A549 (cell line): ENCODE data around the gene BABAM2. TPM values are rescaled to one million over a fixed set of nuclear protein-coding genes. Genes with fewer than 3 reads are reported as not detected.
A peak's percentile ranks its signal among the peaks of the same experiment; 100 is the strongest.

Source experiments
- ATAC-seq, 2 experiments: fragments of 200-7000 bp in 1 of 2; fragments of >200 bp in 1 of 2; cut with Nextera tagmentation in 1 of 2; cut with Tn5 transposase in 1 of 2; 3 replicates each; pipeline versions ENCODE4 v1.8.0 to v1.9.1; 2018 to 2020; ENCODE audit warnings: mild to moderate bottlenecking in 1 of 2, moderate library complexity in 1 of 2
- CTCF ChIA-PET: fragments of 300-600 bp; sonication (Branson Sonifier 250); formaldehyde crosslinking; extraction: SDS; loops from one replicate; lab custom pipeline; 2021; ENCODE audit warnings: antibody characterized with exemption, inconsistent platforms; lab: Yijun Ruan, JAX
- POLR2A ChIA-PET: fragments of 350-600 bp; formaldehyde crosslinking; extraction: SDS; loops from one replicate; lab custom pipeline; 2021; ENCODE audit warnings: antibody characterized with exemption, inconsistent platforms; lab: Yijun Ruan, JAX
- DNase-seq, 2 experiments: peaks; one replicate each; pipeline versions ENCODE4 v3.0.0 to v3.0.0-alpha.2; 2011 to 2016; ENCODE audit warnings: low read depth in 1 of 2, low spot score in 1 of 2
- FAIRE-seq: peaks from 2 replicates; lab custom pipeline; 2011; peaks lifted over from hg19 to GRCh38; lab: Jason Lieb, UNC
- H3K27ac ChIP-seq, 2 experiments: fragments of >200 bp; sonication (Bioruptor Twin); formaldehyde crosslinking; 3 replicates each; pipeline ENCODE4 v1.5.1; 2016 to 2017
- H3K4me1 ChIP-seq: fragments of >200 bp; sonication (Bioruptor Twin); formaldehyde crosslinking; 3 replicates; pipeline ENCODE4 v1.6.1; 2016
- H3K4me2 ChIP-seq: fragments of >200 bp; sonication (Bioruptor Twin); formaldehyde crosslinking; 3 replicates; pipeline ENCODE4 v1.6.1; 2016
- H3K4me3 ChIP-seq: fragments of >200 bp; sonication (Bioruptor Twin); formaldehyde crosslinking; 3 replicates; pipeline ENCODE4 v1.5.1; 2016
- H3K9me3 ChIP-seq: fragments of >200 bp; sonication (Bioruptor Twin); formaldehyde crosslinking; 3 replicates; pipeline ENCODE4 v1.6.1; 2016
- BCL3 ChIP-seq: fragments of >200 bp; sonication (Bioruptor Twin); formaldehyde crosslinking; IDR thresholded peaks from 3 replicates; pipeline ENCODE4 v1.6.1; 2016
- CHD2 ChIP-seq: fragments of 150-350 bp; IDR thresholded peaks from 2 replicates; pipeline ENCODE4 v1.6.1; 2014; ENCODE audit warnings: low read length; ENCODE audit not compliant: partially characterized antibody
- CHD4 ChIP-seq: fragments of 200-600 bp; sonication (generic); IDR thresholded peaks from 2 replicates; pipeline ENCODE4 v1.6.1; 2016; ENCODE audit warnings: antibody characterized with exemption, mild to moderate bottlenecking, borderline replicate concordance
- E2F6 ChIP-seq: IDR thresholded peaks from 2 replicates; pipeline ENCODE4 v1.6.1; 2012; ENCODE audit warnings: low read depth, borderline replicate concordance
- EP300 ChIP-seq, 2 experiments: fragments of >200 bp; sonication (Bioruptor Twin); formaldehyde crosslinking; IDR thresholded peaks; 2 replicates in 1 of 2; 3 replicates in 1 of 2; pipeline ENCODE4 v1.6.1; 2016 to 2017
- FOSB ChIP-seq: fragments of 250-450 bp; sonication (Bioruptor Pico); IDR thresholded peaks from 2 replicates; pipeline ENCODE4 v1.5.0; 2020; ENCODE audit warnings: mild to moderate bottlenecking, moderate library complexity
- FOSL2 ChIP-seq, 2 experiments: fragments of 450-650 bp in 1 of 2; fragments of >200 bp in 1 of 2; sonication (Bioruptor Twin) in 1 of 2; formaldehyde crosslinking; IDR thresholded peaks; 2 replicates each; pipeline versions ENCODE4 v1.5.0 to v1.6.1; 2016 to 2020; ENCODE audit warnings: mild to moderate bottlenecking in 1 of 2, moderate library complexity in 1 of 2
- FOXS1 ChIP-seq: fragments of 250-450 bp; sonication (Bioruptor Pico); IDR thresholded peaks from 2 replicates; pipeline ENCODE4 v1.5.0; 2020; ENCODE audit warnings: mild to moderate bottlenecking, moderate library complexity
- HEYL ChIP-seq: fragments of 250-450 bp; sonication (Bioruptor Pico); IDR thresholded peaks from 2 replicates; pipeline ENCODE4 v1.8.0; 2021; ENCODE audit warnings: mild to moderate bottlenecking, moderate library complexity
- HOXB13 ChIP-seq: fragments of 250-450 bp; sonication (Bioruptor Pico); IDR thresholded peaks from 2 replicates; pipeline ENCODE4 v1.5.0; 2020; ENCODE audit warnings: low read depth, mild to moderate bottlenecking, moderate library complexity
- JUNB ChIP-seq: fragments of >200 bp; sonication (Bioruptor Twin); formaldehyde crosslinking; IDR thresholded peaks from 2 replicates; pipeline ENCODE4 v1.6.1; 2016
- KDM1A ChIP-seq: fragments of 200-600 bp; sonication (generic); IDR thresholded peaks from 2 replicates; pipeline ENCODE4 v1.6.1; 2016; ENCODE audit warnings: low read depth, mild to moderate bottlenecking
- MYC ChIP-seq: IDR thresholded peaks from 2 replicates; pipeline ENCODE4 v1.6.1; 2012; ENCODE audit warnings: mild to moderate bottlenecking, inconsistent platforms, low read length, improper control_type of control experiment, borderline replicate concordance
- NPAS2 ChIP-seq: fragments of 250-450 bp; sonication (Bioruptor Pico); IDR thresholded peaks from 2 replicates; pipeline ENCODE4 v1.8.0; 2022; ENCODE audit warnings: mild to moderate bottlenecking, moderate library complexity, borderline replicate concordance
- PBX3 ChIP-seq: IDR thresholded peaks from 2 replicates; pipeline ENCODE4 v1.6.1; 2012
- PHF8 ChIP-seq: fragments of 200-600 bp; sonication (generic); IDR thresholded peaks from 2 replicates; pipeline ENCODE4 v1.6.1; 2016; ENCODE audit warnings: low read depth, mild to moderate bottlenecking, antibody characterized with exemption, moderate library complexity, borderline replicate concordance
- POLR2AphosphoS2 ChIP-seq: conservative IDR thresholded peaks from 2 replicates; pipeline ENCODE4 v1.6.1; 2012; ENCODE audit warnings: low read length, improper control_type of control experiment, inconsistent platforms
- RAD21 ChIP-seq, 2 experiments: fragments of >200 bp in 1 of 2; sonication (Bioruptor Twin) in 1 of 2; formaldehyde crosslinking in 1 of 2; IDR thresholded peaks in 1 of 2; conservative IDR thresholded peaks in 1 of 2; 2 replicates in 1 of 2; 3 replicates in 1 of 2; pipeline ENCODE4 v1.6.1; 2012 to 2018; ENCODE audit warnings: inconsistent platforms in 1 of 2
- SREBF2 ChIP-seq: fragments of 450-650 bp; IDR thresholded peaks from 2 replicates; pipeline ENCODE4 v1.6.1; 2014; ENCODE audit warnings: mild to moderate bottlenecking, moderate library complexity
- USF2 ChIP-seq: fragments of 450-650 bp; IDR thresholded peaks from 2 replicates; pipeline ENCODE4 v1.6.1; 2014; ENCODE audit warnings: antibody characterized with exemption
- ZFP36 ChIP-seq: fragments of 450-650 bp; IDR thresholded peaks from 2 replicates; pipeline ENCODE4 v1.6.1; 2014; ENCODE audit warnings: borderline replicate concordance; ENCODE audit not compliant: partially characterized antibody
- polyA plus RNA-seq, 4 experiments: library from polyadenylated mRNA; depleted of rRNA in 3 of 4; stranded (reverse); fragments of >200 nt; fragmentation: RNase III in 1 of 4; extraction: RNeasy Plus Mini Kit Qiagen cat#74134 plus additional on column Dnase treatment in 1 of 4; gene quantifications; 2 replicates in 3 of 4; 3 replicates in 1 of 4; pipeline ENCODE4 v1.2.3, GENCODE V29; 2011 to 2017

BABAM2 gene
- polyA plus RNA-seq, 2 of the 4 experiments (the other 2 are of a cell fraction), result 53.7 to 78.4 TPM

GRCh38 chr2:28209261-28209691, 318.7 kb downstream of the BABAM2 start (continued):
- TF ChIP-seq BCL3 (no peak), EP300 (IDR thresholded peaks at IDR 0.05) (no peak), E2F6 (no peak), HOXB13 (no peak), CHD4 (no peak), PHF8 (no peak), KDM1A (no peak)

- ATAC-seq, result no peak
- ChIA-PET POLR2A (no interaction called here), CTCF (interaction anchor here (2.4 kb wide), 1 partner anchor 9 kb away, joined by 8 read pairs; no protein-coding TSS in a partner anchor)
- no peak for FAIRE-seq
- Histone ChIP-seq H3K4me2 (no peak overlapping the region), H3K4me3 (no peak overlapping the region), H3K9me3 (no peaks in the 10 kb centered on the region), H3K4me1 (no peaks in the 10 kb centered on the region), H3K27ac (0 out of 6 replicates have a peak overlapping the region, but pooled peaks of 1 of the 2 experiments have one; percentile 7)
- no peak for TF ChIP-seq HEYL (CRISPR knock-in tag)
- no peak for TF ChIP-seq FOXS1 (CRISPR knock-in tag)
- TF ChIP-seq CHD2, result no peak
- no peak for TF ChIP-seq MYC
- TF ChIP-seq POLR2AphosphoS2, result no peak
- TF ChIP-seq FOSL2 (IDR thresholded peaks at IDR 0.05), result no peak
- TF ChIP-seq FOSL2 (CRISPR knock-in tag; IDR thresholded peaks at IDR 0.05), result no peak
- no peak for TF ChIP-seq ZFP36
- no peak for TF ChIP-seq PHF8
- no peak for TF ChIP-seq NPAS2
- no peak for TF ChIP-seq KDM1A
- no peak for TF ChIP-seq FOSB (CRISPR knock-in tag)
- no peak for TF ChIP-seq E2F6
- no peak for TF ChIP-seq JUNB
- TF ChIP-seq SREBF2, result no peak
- TF ChIP-seq USF2, result no peak
- no peak for TF ChIP-seq PBX3
- TF ChIP-seq RAD21 (conservative IDR thresholded peaks at IDR 0.05 in 1 of 2, IDR thresholded peaks at IDR 0.05 in 1 of 2), result no peak
- no peak for DNase-seq
These were observed 319.3 kb downstream of the BABAM2 start for GRCh38 chr2:28209864-28210263.
